B cell (primary cell): ENCODE results near the gene LPCAT3. TPM values are rescaled to one million over a fixed set of nuclear protein-coding genes. Genes with fewer than 3 reads are reported as not detected.

ENCODE experiments used
- ATAC-seq: fragments of 200-7000 bp; cut with Tn5 transposase; one replicate; pipeline ENCODE4 v1.10.0; 2021; ENCODE audit warnings: low read depth, mild to moderate bottlenecking, moderate number of reproducible peaks, moderate library complexity
- CTCF ChIA-PET: fragments of 350-600 bp; sonication (Branson Sonifier 250); formaldehyde crosslinking; loops from one replicate; lab custom pipeline; 2021; ENCODE audit warnings: antibody characterized with exemption, inconsistent platforms; lab: Charles Lee
- POLR2A ChIA-PET: fragments of 350-600 bp; sonication (Branson Sonifier 250); formaldehyde crosslinking; loops from one replicate; lab custom pipeline; 2021; ENCODE audit warnings: antibody characterized with exemption; lab: Charles Lee
- DNase-seq: peaks from one replicate; pipeline ENCODE4 v3.0.0; 2013
- H2AFZ ChIP-seq: 2 replicates; pipeline ENCODE4 v1.6.1; 2012; ENCODE audit warnings: mild to moderate bottlenecking, low read depth, low read length; ENCODE audit not compliant: insufficient read depth, poor library complexity, severe bottlenecking
- H3K27ac ChIP-seq, 2 donors: 1 replicate in 1 of 2; 2 replicates in 1 of 2; pipeline ENCODE4 v1.5.1; 2012 to 2013; ENCODE audit warnings: low read length in 2 of 2, mild to moderate bottlenecking in 2 of 2, moderate library complexity in 1 of 2
- H3K27me3 ChIP-seq, 4 experiments: fragments of 200-600 bp in 1 of 4; sonication (generic) in 1 of 4; replicated peaks in 1 of 4; 1 replicate in 2 of 4; 2 replicates in 2 of 4; pipeline versions ENCODE4 v1.6.1 to v1.7.0; 2013 to 2016; ENCODE audit warnings: low read length in 3 of 4, mild to moderate bottlenecking in 2 of 4, mixed read lengths in 1 of 4, moderate library complexity in 1 of 4; ENCODE audit not compliant: insufficient read depth in 4 of 4, control insufficient read depth in 3 of 4; ENCODE audit errors: control extremely low read depth in 1 of 4
- H3K36me3 ChIP-seq, 2 experiments: replicated peaks in 1 of 2; 1 replicate in 1 of 2; 2 replicates in 1 of 2; pipeline versions ENCODE4 v1.6.1 to v1.7.1; 2013; ENCODE audit warnings: low read length in 1 of 2; ENCODE audit not compliant: insufficient read depth in 2 of 2, control insufficient read depth in 1 of 2; ENCODE audit errors: control extremely low read depth in 1 of 2, extremely low read depth in 1 of 2
- H3K4me1 ChIP-seq, 2 donors: fragments of 200-600 bp in 1 of 2; sonication (generic) in 1 of 2; 1 replicate in 1 of 2; 2 replicates in 1 of 2; pipeline versions ENCODE4 v1.5.1 to v1.6.1; 2013 to 2017; ENCODE audit warnings: low read length in 2 of 2; ENCODE audit not compliant: control insufficient read depth in 2 of 2, insufficient read depth in 2 of 2
- H3K4me2 ChIP-seq: replicated peaks from 2 replicates; pipeline ENCODE3; 2012; ENCODE audit warnings: mild to moderate bottlenecking, low read depth, low read length; ENCODE audit not compliant: poor library complexity, severe bottlenecking
- H3K4me3 ChIP-seq, 5 experiments: fragments of 200-600 bp in 1 of 5; sonication (generic) in 1 of 5; 1 replicate in 3 of 5; 2 replicates in 2 of 5; pipeline versions ENCODE4 v1.5.1 to v1.7.0; 2011 to 2016; ENCODE audit warnings: low read length in 4 of 5, mild to moderate bottlenecking in 4 of 5, low read depth in 2 of 5, control low read depth in 1 of 5, moderate library complexity in 1 of 5; ENCODE audit not compliant: insufficient read depth in 1 of 5; ENCODE audit errors: control extremely low read depth in 1 of 5, extremely low read depth in 1 of 5
- H3K79me2 ChIP-seq: fragments of 200-600 bp; sonication (generic); one replicate; pipeline ENCODE4 v1.6.0; 2016; ENCODE audit warnings: low read length; ENCODE audit not compliant: control insufficient read depth, insufficient read depth
- H3K9ac ChIP-seq: fragments of 200-600 bp; sonication (generic); 2 replicates; pipeline ENCODE4 v1.6.1; 2017; ENCODE audit warnings: mild to moderate bottlenecking, low read length, moderate library complexity
- H3K9me3 ChIP-seq, 3 donors: one replicate each; pipeline versions ENCODE4 v1.6.1 to v1.7.1; 2013; ENCODE audit warnings: low read length in 2 of 3; ENCODE audit not compliant: control insufficient read depth in 2 of 3, insufficient read depth in 1 of 3; ENCODE audit errors: control extremely low read depth in 1 of 3
- H4K20me1 ChIP-seq: 2 replicates; pipeline ENCODE4 v1.6.0; 2012; ENCODE audit warnings: mild to moderate bottlenecking, low read length; ENCODE audit not compliant: insufficient read depth, control insufficient read depth, poor library complexity, severe bottlenecking
- H3K27ac Mint-ChIP-seq: one replicate; pipeline ENCODE4 v1.8.0; 2021; ENCODE audit warnings: mixed read lengths
- H3K27me3 Mint-ChIP-seq: one replicate; pipeline ENCODE4 v1.8.0; 2021; ENCODE audit warnings: mixed read lengths
- H3K4me1 Mint-ChIP-seq: one replicate; pipeline ENCODE4 v1.8.0; 2021; ENCODE audit warnings: mixed read lengths
- H3K4me3 Mint-ChIP-seq: one replicate; pipeline ENCODE4 v1.8.0; 2021; ENCODE audit warnings: mixed read lengths
- H3K9me3 Mint-ChIP-seq: one replicate; pipeline ENCODE4 v1.8.0; 2022; ENCODE audit warnings: mixed read lengths; ENCODE audit not compliant: insufficient read depth
- EZH2 ChIP-seq: IDR thresholded peaks from 2 replicates; pipeline ENCODE4 v1.6.1; 2012; ENCODE audit warnings: borderline replicate concordance, low read depth, mild to moderate bottlenecking, moderate library complexity, low read length; ENCODE audit not compliant: insufficient read depth, poor library complexity, severe bottlenecking
- whole genome bisulfite sequencing: methylation state at CpG from one replicate; pipeline ENCODE4 v1.1.5; 2013; ENCODE audit warnings: missing lambda C conversion rate; ENCODE audit not compliant: insufficient coverage; 5-methylcytosine and 5-hydroxymethylcytosine counted together
- intact Hi-C: fragments of 100-400 bp; cut with micrococcal nuclease; formaldehyde crosslinking; loops from one replicate; pipeline ENCODE4 v1.10.0; 2022
- polyA plus RNA-seq: library from polyadenylated mRNA; depleted of rRNA; stranded (reverse); fragments of >200 nt; gene quantifications from 2 replicates; pipeline ENCODE4 v1.2.3, GENCODE V29; 2012
- total RNA-seq, 2 donors: library from RNA; stranded (reverse); fragments of 120-200 nt in 1 of 2; gene quantifications; 1 replicate in 1 of 2; 2 replicates in 1 of 2; pipeline versions ENCODE4 v1.2.3 to v1.2.4, GENCODE V29; 2013 to 2022
- TF ChIP-seq, protein P1 (sequence below): fragments of 200-600 bp; IDR thresholded peaks from one replicate; pipeline ENCODE4 v1.8.0; 2022; ENCODE audit warnings: antibody characterized with exemption, mild to moderate bottlenecking

LPCAT3 gene
- total and polyA plus RNA-seq, 2 donors (not counting 1 experiment from before 2014, with no cell fraction given): 17.6 to 26.2 TPM

DNA sequence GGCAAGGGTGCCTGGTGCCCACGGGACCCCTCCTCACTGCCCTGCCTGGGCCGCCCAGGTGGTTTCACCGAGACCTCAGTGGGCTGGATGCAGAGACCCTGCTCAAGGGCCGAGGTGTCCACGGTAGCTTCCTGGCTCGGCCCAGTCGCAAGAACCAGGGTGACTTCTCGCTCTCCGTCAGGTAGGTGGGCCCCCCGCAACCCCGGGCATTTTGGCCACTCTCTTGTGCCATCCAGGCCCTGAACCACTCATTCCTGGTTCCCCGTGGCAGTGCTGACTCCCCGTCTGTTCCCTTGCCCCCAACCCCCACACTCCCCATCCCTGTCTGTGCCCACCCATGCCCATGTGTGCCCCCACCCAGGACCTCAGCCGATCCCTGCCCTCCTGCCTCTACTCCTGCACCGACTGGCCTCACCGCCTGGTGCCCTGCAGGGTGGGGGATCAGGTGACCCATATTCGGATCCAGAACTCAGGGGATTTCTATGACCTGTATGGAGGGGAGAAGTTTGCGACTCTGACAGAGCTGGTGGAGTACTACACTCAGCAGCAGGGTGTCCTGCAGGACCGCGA, 66.6 kb downstream of the LPCAT3 start:
- H3K9ac ChIP-seq: peak overlapping the region; percentile 95
- ATAC-seq: no peak
- no peaks in the 10 kb centered on the region for H3K9me3 Mint-ChIP-seq

More for the DNA sequence above, 66.6 kb downstream of the LPCAT3 start:
- peak overlapping the region; percentile 98 for H3K27ac Mint-ChIP-seq
- CTCF ChIA-PET: interaction anchor here (0.6 to 16.6 kb wide), 8 partner anchors 8 to 356 kb away, joined by 3 to 944 read pairs (median 6); partner anchors contain the start of genes C12orf57, RNU7-1 and SPSB2
- intact Hi-C loops: loop anchor here (1.0 kb wide), 1 partner anchor 8 kb away; no protein-coding TSS in a partner anchor
- peaks cover 0 to 48% of the 10 kb centered on the region in 2 experiments for H3K36me3 ChIP-seq
- H2AFZ ChIP-seq: peak overlapping the region; percentile 53
- TF ChIP-seq, protein P1, sequence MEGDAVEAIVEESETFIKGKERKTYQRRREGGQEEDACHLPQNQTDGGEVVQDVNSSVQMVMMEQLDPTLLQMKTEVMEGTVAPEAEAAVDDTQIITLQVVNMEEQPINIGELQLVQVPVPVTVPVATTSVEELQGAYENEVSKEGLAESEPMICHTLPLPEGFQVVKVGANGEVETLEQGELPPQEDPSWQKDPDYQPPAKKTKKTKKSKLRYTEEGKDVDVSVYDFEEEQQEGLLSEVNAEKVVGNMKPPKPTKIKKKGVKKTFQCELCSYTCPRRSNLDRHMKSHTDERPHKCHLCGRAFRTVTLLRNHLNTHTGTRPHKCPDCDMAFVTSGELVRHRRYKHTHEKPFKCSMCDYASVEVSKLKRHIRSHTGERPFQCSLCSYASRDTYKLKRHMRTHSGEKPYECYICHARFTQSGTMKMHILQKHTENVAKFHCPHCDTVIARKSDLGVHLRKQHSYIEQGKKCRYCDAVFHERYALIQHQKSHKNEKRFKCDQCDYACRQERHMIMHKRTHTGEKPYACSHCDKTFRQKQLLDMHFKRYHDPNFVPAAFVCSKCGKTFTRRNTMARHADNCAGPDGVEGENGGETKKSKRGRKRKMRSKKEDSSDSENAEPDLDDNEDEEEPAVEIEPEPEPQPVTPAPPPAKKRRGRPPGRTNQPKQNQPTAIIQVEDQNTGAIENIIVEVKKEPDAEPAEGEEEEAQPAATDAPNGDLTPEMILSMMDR: no peak
- TF ChIP-seq EZH2: no peak
- peaks cover 72% of the 10 kb centered on the region for H3K79me2 ChIP-seq
- peaks cover 71 to 76% of the 10 kb centered on the region in 2 donors for H3K4me1 ChIP-seq
- peaks cover 86% of the 10 kb centered on the region for H3K4me1 Mint-ChIP-seq
- H3K4me3 ChIP-seq: peak overlapping the region; percentile 88 to 98 (median 92)
- WGBS: 0% methylated on average over 16 of the region's 20 CpGs
- peak overlapping the region; percentile 92 for H3K4me2 ChIP-seq
- peak overlapping the region; percentile 84 to 99 for H3K27ac ChIP-seq
- no peaks in the 10 kb centered on the region for H3K27me3 Mint-ChIP-seq
- POLR2A ChIA-PET: interaction anchor here (0.6 to 18.5 kb wide), 9 partner anchors 6 to 157 kb away, joined by 3 to 662 read pairs (median 5); partner anchors contain the start of genes C12orf57, LPCAT3, PTPN6 and RNU7-1
- peaks cover 56% of the 10 kb centered on the region for H4K20me1 ChIP-seq
- DNase-seq: peak; percentile 35
- H3K27me3 ChIP-seq: no peaks in the 10 kb centered on the region
- peak overlapping the region; percentile 98 for H3K4me3 Mint-ChIP-seq
- no peaks in the 10 kb centered on the region for H3K9me3 ChIP-seq
